HG03378 (cell line): ENCODE data around the gene UTP25.
"Not testable (repeated sequence)": the region's sequence is repeated elsewhere in the genome, so short reads cannot be mapped to it uniquely, and the experiment has no call there.

ENCODE experiments used
- ATAC-seq: cut with Tn5 transposase; IDR thresholded peaks from one replicate; pipeline ENCODE4 v1.9.1; 2021; ENCODE audit warnings: mild to moderate bottlenecking, moderate library complexity; ENCODE audit not compliant: unreplicated experiment

Gene UTP25

GRCh38 chr1:209871006-209871405 is 43.2 kb downstream of the UTP25 start:
- no peak for ATAC-seq

GRCh38 chr1:209871430-209871829 is 43.7 kb downstream of the UTP25 start:
- ATAC-seq = no peak

DNA sequence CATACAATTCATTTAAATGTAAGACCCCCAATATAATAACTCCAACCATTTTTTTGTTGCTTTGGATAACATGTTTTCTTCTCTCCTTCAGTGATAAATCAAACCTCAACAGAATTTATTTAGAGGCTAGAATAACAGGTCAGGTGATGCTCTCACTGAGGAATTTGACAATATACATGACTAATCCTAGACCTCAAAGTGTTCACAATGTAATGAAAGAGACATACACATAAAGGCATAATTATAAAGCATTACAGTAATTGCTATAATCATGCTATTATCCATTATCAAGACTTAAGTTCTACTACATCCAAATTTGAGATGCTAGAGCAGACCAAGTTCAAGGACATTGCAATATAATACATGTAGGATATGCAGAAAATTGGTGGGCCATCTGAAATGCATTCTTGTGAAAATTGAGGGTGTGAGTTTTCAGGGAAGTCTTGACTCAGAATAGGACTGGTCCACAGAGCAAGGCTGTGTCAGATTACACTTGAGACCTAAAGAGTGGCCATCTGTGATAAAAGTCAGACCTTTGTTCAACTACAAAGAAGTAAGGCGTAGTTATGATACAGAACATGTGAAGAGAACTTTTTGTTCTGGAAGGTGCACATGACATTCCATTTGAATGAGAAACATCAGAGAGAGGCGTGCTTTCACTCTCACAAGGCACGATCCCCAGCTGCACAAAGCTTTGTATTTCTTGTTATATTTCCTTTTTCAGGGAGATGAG is 45.5 kb downstream of the UTP25 start:
- ATAC-seq = no peak

DNA sequence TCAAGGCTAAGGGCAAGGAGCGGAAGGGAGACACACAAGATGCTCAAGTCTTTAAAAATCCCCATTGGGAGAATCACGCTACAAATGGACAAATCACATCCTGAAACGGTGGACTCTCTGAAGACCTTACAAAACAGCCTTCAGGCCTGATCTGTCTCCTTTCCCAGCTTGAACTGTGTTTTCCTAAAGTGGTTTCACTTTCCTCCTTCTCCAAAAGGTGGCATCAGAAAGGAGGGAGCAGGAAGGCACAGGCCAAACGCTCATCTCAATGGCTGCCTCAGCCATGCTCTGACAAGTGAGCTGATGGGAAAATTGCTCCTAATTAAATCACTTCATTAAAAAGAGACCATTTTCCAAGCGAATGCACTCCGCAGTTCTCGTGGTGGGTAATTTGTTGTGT is 47.7 kb downstream of the UTP25 start:
- no peak for ATAC-seq

DNA sequence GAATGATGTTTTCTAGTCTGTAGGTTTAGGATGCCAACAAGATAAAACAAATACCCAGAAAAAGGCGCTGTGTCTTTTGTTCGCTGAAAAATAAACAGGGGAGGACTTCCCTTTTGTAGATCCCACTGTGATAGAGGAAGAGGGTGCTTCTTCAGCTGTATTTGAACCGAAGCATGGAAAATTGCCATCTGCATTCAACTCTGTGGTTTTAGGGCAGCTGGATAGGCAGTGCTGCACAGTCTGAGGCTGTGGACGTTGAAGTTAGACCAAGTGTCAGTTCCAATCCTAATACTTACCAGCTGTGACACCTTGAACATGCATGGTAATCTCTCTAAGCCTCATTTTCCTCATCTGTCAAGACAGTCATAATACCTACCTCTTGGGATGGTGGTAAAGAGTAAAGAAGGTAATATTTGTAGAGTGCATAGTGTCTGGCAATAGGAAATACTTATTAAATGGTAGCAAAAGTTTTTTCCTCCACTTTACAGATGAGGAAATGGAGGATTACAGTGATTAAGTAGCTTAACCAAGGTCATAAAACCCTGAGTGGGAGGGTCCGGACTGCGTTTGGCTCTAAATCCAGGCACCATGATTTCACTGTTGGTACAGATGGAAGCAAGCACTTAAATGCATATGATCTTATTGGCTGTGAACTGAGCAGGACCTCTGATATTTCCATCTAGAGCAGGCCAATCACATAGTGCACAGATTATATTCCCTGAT is 48.5 kb downstream of the UTP25 start:
- no peak for ATAC-seq

DNA sequence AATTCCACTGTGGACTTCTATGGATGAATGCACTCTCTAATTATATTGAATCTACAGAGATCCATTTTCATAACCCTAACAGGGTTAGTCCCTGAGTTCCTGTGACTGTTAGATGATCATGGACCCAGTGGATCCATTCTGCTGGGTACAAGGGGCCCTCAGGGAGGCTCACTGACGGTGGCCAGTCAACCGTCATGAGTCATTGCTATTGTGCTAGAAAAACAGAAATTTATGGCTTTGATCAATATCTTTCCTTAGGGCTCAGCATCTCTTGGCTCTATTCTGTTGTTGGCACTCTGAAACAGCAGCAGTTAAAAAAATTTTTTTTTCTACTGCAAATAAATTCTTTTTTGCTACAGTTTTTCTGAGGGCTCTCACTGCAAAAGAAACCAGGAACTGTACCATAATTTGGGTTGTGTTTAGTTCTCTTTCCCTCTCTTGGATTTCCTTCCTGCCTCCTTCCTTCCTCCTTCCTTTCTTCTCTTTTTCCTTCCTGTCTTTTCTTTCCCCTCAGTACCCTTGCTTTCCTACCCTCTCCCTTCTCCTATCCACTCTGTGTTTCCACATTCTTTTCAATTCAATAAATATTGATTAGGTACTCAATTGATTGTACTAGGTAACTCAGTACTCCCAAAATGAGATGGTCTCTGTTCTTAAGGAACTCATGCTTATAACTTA is 49.5 kb downstream of the UTP25 start:
- ATAC-seq = no peak

GRCh38 chr1:209878964-209879363 is 51.2 kb downstream of the UTP25 start:
- ATAC-seq = no peak

GRCh38 chr1:209879539-209879938 is 51.8 kb downstream of the UTP25 start:
- no peak for ATAC-seq

- no peak for ATAC-seq
Observed at GRCh38 chr1:209880031-209880430, 52.3 kb downstream of the UTP25 start.

DNA sequence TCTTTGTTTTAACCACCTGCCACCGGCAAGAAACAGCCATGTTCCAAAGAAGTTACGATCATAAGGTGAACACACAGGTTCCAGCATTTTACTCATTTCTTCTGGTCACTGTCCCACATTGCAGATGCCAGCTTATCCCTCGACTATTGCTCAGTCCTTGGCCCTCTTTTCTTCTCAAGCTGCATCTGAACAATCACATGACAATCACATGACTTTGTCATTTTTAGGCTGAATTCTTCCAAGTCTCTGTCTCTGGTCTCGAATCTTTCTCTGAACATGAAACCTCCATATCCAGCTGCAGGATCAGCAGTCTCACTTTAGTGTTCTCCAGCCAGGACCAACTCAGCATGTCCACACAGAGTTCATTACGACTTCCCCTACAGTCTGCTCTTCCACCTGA is 53.8 kb downstream of the UTP25 start:
- no peak for ATAC-seq

DNA sequence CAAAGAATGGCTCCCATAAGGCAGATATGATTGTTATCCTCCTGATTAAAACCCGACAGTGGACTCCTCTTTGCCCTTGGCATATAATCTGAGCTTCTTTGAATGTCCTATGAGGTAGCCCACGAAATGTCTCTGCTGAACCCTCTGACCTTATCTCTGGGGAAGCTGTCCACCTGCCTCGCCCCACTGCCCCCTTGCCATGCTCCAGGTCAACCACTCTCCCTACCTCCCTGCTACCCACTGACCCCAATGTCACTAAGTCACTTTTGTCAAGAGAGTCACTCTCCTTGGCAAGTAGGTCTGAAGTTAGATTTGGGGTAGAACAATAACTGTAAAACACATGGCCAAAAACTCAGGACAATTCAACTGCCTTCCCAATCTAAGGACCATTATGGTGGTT is 54.5 kb downstream of the UTP25 start:
- ATAC-seq = no peak

- ATAC-seq = no peak
Observed at GRCh38 chr1:209882942-209883340, 55.2 kb downstream of the UTP25 start.

DNA sequence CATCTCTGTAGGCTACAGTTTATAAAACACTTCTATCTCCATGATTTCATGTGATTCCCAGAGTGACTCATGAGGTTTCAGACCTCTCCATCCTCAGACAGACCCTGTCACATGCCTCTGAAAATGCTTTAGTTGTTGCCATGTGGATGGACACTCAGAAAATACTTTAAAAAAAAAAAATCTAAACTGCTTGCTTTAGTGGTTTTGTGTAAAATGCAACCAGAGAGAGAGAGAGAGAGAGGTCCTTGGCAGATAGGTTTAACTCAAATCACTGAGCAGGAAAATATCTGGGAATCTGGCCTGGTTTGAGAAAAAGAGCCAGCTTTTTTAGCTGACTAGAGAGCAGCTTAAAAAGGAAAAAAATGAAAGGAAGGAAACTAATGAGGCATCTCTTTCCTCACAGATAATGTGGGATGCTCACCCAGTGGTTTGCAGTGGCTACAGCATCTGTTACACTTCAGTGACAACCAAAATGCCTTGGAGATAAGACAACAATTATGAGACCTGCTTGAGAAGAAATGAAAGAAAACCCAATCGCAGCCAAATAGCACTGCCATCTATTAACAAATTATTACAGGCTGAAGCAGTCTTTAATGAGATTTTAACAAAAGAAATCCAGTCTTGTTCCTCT is 55.7 kb downstream of the UTP25 start:
- ATAC-seq = no peak

- ATAC-seq = no peak
Observed at GRCh38 chr1:209884249-209884648, 56.5 kb downstream of the UTP25 start.

DNA sequence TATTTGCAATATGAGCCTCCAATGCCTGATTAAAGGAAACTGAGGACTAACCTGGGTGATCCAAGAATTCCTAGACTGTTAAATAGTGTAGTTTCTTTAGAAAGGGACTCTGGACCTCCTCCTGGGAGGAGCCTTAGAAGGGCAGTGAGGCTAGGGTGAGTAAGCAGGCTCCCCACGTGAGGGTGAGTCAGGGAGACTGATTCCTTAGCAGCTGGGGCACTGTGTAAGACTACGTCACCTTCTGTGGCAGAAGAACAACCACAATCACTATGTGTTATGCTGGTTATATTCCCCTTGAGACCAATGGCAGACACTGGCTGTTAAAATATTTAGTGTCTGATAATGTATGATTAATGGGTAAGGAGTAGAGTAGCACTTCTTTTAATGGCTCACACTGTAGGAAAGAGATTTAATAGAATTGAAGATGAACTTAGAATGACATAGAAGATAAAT is 56.9 kb downstream of the UTP25 start:
- peak; percentile 99 for ATAC-seq

- ATAC-seq = no peak
Observed at GRCh38 chr1:209885403-209886218, 57.8 kb downstream of the UTP25 start.

- no peak for ATAC-seq
Observed at GRCh38 chr1:209886219-209886536, 58.4 kb downstream of the UTP25 start.

DNA sequence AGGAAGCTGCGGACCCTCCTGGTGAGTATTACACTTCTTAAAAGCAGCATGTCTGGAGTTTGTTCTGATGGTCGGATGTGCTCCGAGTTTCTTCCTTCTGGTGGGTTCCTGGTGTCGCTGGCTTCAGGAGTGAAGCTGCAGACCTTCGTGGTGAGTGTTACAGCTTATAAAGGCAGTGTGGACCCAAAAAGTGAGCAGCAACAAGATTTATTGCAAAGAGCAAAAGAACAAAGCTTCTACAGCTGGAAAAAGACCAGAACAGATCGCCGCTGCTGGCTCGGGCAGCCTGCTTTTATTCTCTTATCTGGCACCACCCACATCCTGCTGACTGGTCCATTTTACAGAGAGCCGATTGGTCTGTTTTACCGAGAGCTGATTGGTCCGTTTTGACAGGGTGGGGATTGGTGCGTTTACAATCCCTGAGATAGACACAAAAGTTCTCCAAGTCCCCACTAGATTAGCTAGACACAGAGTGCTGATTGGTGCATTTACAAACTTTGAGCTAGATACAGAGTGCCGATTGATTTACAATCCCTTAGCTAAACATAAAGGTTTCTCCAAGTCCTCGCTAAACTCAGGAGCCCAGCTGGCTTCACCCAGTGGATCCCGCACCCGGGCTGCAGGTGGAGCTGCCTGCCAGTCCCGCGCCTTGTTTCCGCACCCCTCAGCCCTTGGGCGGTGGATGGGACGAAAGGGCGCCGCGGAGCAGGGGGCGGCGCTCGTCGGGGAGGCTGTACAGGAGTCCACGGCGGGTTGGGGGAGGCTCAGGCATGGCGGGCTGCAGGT is 60.7 kb downstream of the UTP25 start:
- ATAC-seq = not testable (repeated sequence)

- ATAC-seq = no peak
Observed at GRCh38 chr1:209889077-209889418, 61.3 kb downstream of the UTP25 start.
